IMR-90 (cell line): ENCODE results near the gene GGT5. TPM values are rescaled to one million over a fixed set of nuclear protein-coding genes. Genes with fewer than 3 reads are reported as not detected.
A peak's percentile ranks its signal among the peaks of the same experiment; 100 is the strongest.

ENCODE experiments used
- ATAC-seq: fragments of 200-7000 bp; cut with Tn5 transposase; 2 replicates; pipeline ENCODE4 v1.9.1; 2020; ENCODE audit warnings: low read depth, mild to moderate bottlenecking, moderate library complexity
- BruUV-seq: library from RNA; stranded (reverse); fragments of 400-500 nt; replicated peaks from 2 replicates; lab custom pipeline; 2021; lab: Mats Ljungman, UMichigan
- CTCF ChIA-PET: fragments of 300-600 bp; formaldehyde crosslinking; extraction: SDS; loops from one replicate; lab custom pipeline; 2021; ENCODE audit warnings: antibody characterized with exemption; lab: Yijun Ruan, JAX
- POLR2A ChIA-PET: fragments of 300-600 bp; sonication (Branson Sonifier 250); formaldehyde crosslinking; loops from one replicate; lab custom pipeline; 2022; ENCODE audit warnings: antibody characterized with exemption; ENCODE audit not compliant: unreplicated experiment; lab: Charles Lee
- DNase-seq: peaks from one replicate; pipeline ENCODE4 v3.0.0; 2013
- H2AFZ ChIP-seq: replicated peaks from 2 replicates; pipeline ENCODE3; 2013; ENCODE audit warnings: low read length, mild to moderate bottlenecking; ENCODE audit not compliant: poor library complexity
- H2AK5ac ChIP-seq: 2 replicates; pipeline ENCODE4 v1.6.1; 2013; ENCODE audit warnings: low read depth, low read length, inconsistent platforms
- H2AK9ac ChIP-seq: replicated peaks from 2 replicates; pipeline ENCODE3; 2013; ENCODE audit warnings: mild to moderate bottlenecking, low read depth, low read length, moderate library complexity; ENCODE audit not compliant: poor library complexity
- H2BK120ac ChIP-seq: 2 replicates; pipeline ENCODE4 v1.6.1; 2013; ENCODE audit warnings: low read depth, low read length, inconsistent platforms
- H2BK15ac ChIP-seq: 3 replicates; pipeline ENCODE4 v1.6.1; 2013; ENCODE audit warnings: low read depth, low read length, inconsistent platforms
- H2BK20ac ChIP-seq: 2 replicates; pipeline ENCODE4 v1.6.1; 2013; ENCODE audit warnings: low read depth, mild to moderate bottlenecking, inconsistent platforms, low read length, moderate library complexity
- H2BK5ac ChIP-seq: 2 replicates; pipeline ENCODE4 v1.6.1; 2013; ENCODE audit warnings: mild to moderate bottlenecking, low read depth, low read length, inconsistent platforms; ENCODE audit not compliant: poor library complexity, severe bottlenecking
- H3K14ac ChIP-seq: replicated peaks from 2 replicates; pipeline ENCODE4 v1.6.1; 2013; ENCODE audit warnings: low read depth, low read length, inconsistent platforms
- H3K18ac ChIP-seq: 2 replicates; pipeline ENCODE4 v1.6.1; 2013; ENCODE audit warnings: low read depth, low read length, control low read depth
- H3K23ac ChIP-seq: 2 replicates; pipeline ENCODE4 v1.6.1; 2013; ENCODE audit warnings: low read depth, low read length, inconsistent platforms
- H3K27ac ChIP-seq: 2 replicates; pipeline ENCODE4 v1.5.1; 2013; ENCODE audit warnings: mild to moderate bottlenecking, control low read depth, low read length; ENCODE audit not compliant: insufficient read depth
- H3K27me3 ChIP-seq: 2 replicates; pipeline ENCODE4 v1.6.1; 2013; ENCODE audit warnings: low read length; ENCODE audit not compliant: control insufficient read depth, insufficient read depth
- H3K36me3 ChIP-seq: 2 replicates; pipeline ENCODE4 v1.6.1; 2013; ENCODE audit warnings: low read length, mixed read lengths; ENCODE audit not compliant: control insufficient read depth, insufficient read depth
- H3K4ac ChIP-seq: 2 replicates; pipeline ENCODE4 v1.6.1; 2013; ENCODE audit warnings: low read depth, low read length, inconsistent platforms
- H3K4me1 ChIP-seq: 2 replicates; pipeline ENCODE4 v1.6.1; 2013; ENCODE audit warnings: low read length, mixed read lengths; ENCODE audit not compliant: control insufficient read depth, insufficient read depth
- H3K4me2 ChIP-seq: 2 replicates; pipeline ENCODE4 v1.6.1; 2013; ENCODE audit warnings: low read depth, mild to moderate bottlenecking, control low read depth, low read length, moderate library complexity
- H3K4me3 ChIP-seq: 2 replicates; pipeline ENCODE4 v1.5.1; 2013; ENCODE audit warnings: low read depth, mild to moderate bottlenecking, control low read depth, low read length, moderate library complexity; ENCODE audit not compliant: insufficient read depth
- H3K56ac ChIP-seq: 2 replicates; pipeline ENCODE4 v1.6.1; 2013; ENCODE audit warnings: low read length, inconsistent platforms; ENCODE audit not compliant: insufficient read depth; ENCODE audit errors: extremely low read depth
- H3K79me1 ChIP-seq, 2 experiments: 2 replicates each; pipeline ENCODE4 v1.6.1; 2013; ENCODE audit warnings: low read length in 2 of 2, inconsistent platforms in 1 of 2, low read depth in 1 of 2
- H3K9ac ChIP-seq: 2 replicates; pipeline ENCODE4 v1.6.1; 2013; ENCODE audit warnings: low read depth, low read length, control low read depth
- H3K9me1 ChIP-seq: 2 replicates; pipeline ENCODE4 v1.6.1; 2013; ENCODE audit warnings: low read length, inconsistent platforms; ENCODE audit not compliant: insufficient read depth
- H3K9me3 ChIP-seq: 2 replicates; pipeline ENCODE4 v1.6.1; 2013; ENCODE audit warnings: low read length; ENCODE audit not compliant: control insufficient read depth, insufficient read depth
- H4K20me1 ChIP-seq: 2 replicates; pipeline ENCODE4 v1.6.1; 2013; ENCODE audit warnings: low read length, inconsistent platforms; ENCODE audit not compliant: insufficient read depth
- H4K5ac ChIP-seq: 2 replicates; pipeline ENCODE4 v1.6.1; 2013; ENCODE audit warnings: mild to moderate bottlenecking, low read depth, low read length, control low read depth
- H4K8ac ChIP-seq, 2 experiments: 2 replicates each; pipeline ENCODE4 v1.6.1; 2013; ENCODE audit warnings: low read depth in 2 of 2, low read length in 2 of 2, control low read depth in 1 of 2, inconsistent platforms in 1 of 2
- H4K91ac ChIP-seq: 2 replicates; pipeline ENCODE4 v1.6.1; 2013; ENCODE audit warnings: low read depth, low read length, inconsistent platforms; ENCODE audit not compliant: insufficient read depth
- CHD1 ChIP-seq: IDR thresholded peaks from 2 replicates; pipeline ENCODE4 v1.6.1; 2012; ENCODE audit warnings: low read depth, low read length, improper control_type of control experiment
- POLR2A ChIP-seq: IDR thresholded peaks from 2 replicates; pipeline ENCODE4 v1.6.1; 2012; ENCODE audit warnings: mild to moderate bottlenecking, low read depth, low read length
- WGBS, 2 experiments: methylation state at CpG; one replicate each; pipeline versions ENCODE4 v1.1.5 to v1.1.7; 2013; ENCODE audit warnings: missing lambda C conversion rate in 2 of 2; ENCODE audit not compliant: insufficient read length in 1 of 2; ENCODE audit errors: extremely low coverage in 2 of 2; 5-methylcytosine and 5-hydroxymethylcytosine counted together
- dilution Hi-C: fragments of 300-500 bp; cut with HindIII; formaldehyde crosslinking; loops from one replicate; pipeline ENCODE4 v1.14.3; 2018; ENCODE audit warnings: low sequenced_read_pairs; ENCODE audit not compliant: unreplicated experiment
- in situ Hi-C: fragments of 300-500 bp; cut with MboI; formaldehyde crosslinking; loops from 3 replicates; pipeline ENCODE4 v1.14.3; 2019; ENCODE audit warnings: low sequenced_read_pairs, inconsistent platforms, mixed read lengths
- intact Hi-C: fragments of 100-400 bp; cut with micrococcal nuclease; formaldehyde crosslinking; loops from 2 replicates; pipeline ENCODE4 v1.10.0; 2022
- polyA plus RNA-seq, 3 experiments: library from polyadenylated mRNA; depleted of rRNA; stranded (reverse); fragments of >200 nt; gene quantifications; 2 replicates each; pipeline ENCODE4 v1.2.3, GENCODE V29; 2012; ENCODE audit warnings: low replicate concordance in 1 of 3
- total RNA-seq: library from RNA; depleted of rRNA; stranded (reverse); fragments of >200 nt; gene quantifications from 2 replicates; pipeline ENCODE4 v1.2.3, GENCODE V29; 2012
- TF ChIP-seq, protein P1 (sequence below): fragments of 150-350 bp; IDR thresholded peaks from 2 replicates; pipeline ENCODE4 v1.6.1; 2016; ENCODE audit warnings: low read depth, mild to moderate bottlenecking, low read length, moderate library complexity, borderline replicate concordance

GGT5 gene
- total and polyA plus RNA-seq, 2 of the 4 experiments (the other 2 are of a cell fraction), result 0.18 to 5.8 TPM

DNA sequence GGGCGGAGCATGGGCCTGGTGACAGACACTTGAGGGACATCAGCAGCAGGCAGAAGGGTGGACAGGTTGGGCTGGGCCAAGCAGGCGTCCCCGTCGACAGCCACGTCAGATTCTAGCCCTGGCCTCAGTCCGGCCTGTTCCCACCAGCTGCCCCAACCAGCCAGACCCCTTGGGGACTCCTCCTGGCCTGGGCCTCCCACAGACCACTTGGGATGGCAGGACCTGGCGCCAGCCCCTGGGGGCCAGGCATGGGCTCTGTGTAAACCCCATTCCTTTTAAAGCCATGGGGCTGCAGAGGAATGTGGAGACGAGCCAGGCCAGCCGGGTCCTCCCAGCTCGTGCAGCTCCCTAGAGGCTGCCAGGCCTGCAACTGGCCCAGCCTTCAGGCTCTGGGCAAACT lies 68.3 kb downstream of the GGT5 start:
- Histone ChIP-seq H4K5ac (no peak overlapping the region), H2BK15ac (no peak overlapping the region), H3K27ac (no peak overlapping the region), H2AK5ac (no peak overlapping the region), H2AK9ac (peak overlapping the region; percentile 52), H2BK20ac (no peak overlapping the region), H4K20me1 (peaks cover 19% of the 10 kb centered on the region; the same call in 1 of the 2 replicates), H2BK5ac (no peak overlapping the region), H3K18ac (no peak overlapping the region), H2AFZ (no peak overlapping the region), H3K4me1 (no peaks in the 10 kb centered on the region), H3K4ac (no peak overlapping the region), H3K9me3 (no peaks in the 10 kb centered on the region), H3K23ac (no peak overlapping the region), H3K4me2 (no peak overlapping the region), H3K9me1 (no peaks in the 10 kb centered on the region), H3K4me3 (no peak overlapping the region), H3K56ac (no peak overlapping the region), H3K79me1 (peaks cover 0 to 8% of the 10 kb centered on the region in 2 experiments; a peak in 2 of 4 replicates), H3K14ac (no peak overlapping the region), H4K91ac (no peak overlapping the region), H3K36me3 (peaks cover 37% of the 10 kb centered on the region), H3K9ac (no peak overlapping the region), H4K8ac (no peak overlapping the region), H3K27me3 (no peaks in the 10 kb centered on the region), H2BK120ac (no peak overlapping the region)
- 70% methylated on average over 4 of the region's 10 CpGs; no CpG with 5 or more reads in 1 of the 2 experiments for WGBS, 2 experiments
- intact Hi-C loops, result loop anchor here (10.0 kb wide), 1 partner anchor 192 kb away; the partner anchor contains the start of gene GSTT2
- ATAC-seq (peak; percentile 5; the same call in 1 of the 2 replicates), DNase-seq (no peak)
- TF ChIP-seq CHD1 (no peak), POLR2A (no peak)
- TF ChIP-seq, protein P1, sequence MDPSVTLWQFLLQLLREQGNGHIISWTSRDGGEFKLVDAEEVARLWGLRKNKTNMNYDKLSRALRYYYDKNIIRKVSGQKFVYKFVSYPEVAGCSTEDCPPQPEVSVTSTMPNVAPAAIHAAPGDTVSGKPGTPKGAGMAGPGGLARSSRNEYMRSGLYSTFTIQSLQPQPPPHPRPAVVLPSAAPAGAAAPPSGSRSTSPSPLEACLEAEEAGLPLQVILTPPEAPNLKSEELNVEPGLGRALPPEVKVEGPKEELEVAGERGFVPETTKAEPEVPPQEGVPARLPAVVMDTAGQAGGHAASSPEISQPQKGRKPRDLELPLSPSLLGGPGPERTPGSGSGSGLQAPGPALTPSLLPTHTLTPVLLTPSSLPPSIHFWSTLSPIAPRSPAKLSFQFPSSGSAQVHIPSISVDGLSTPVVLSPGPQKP, result no peak
- CTCF ChIA-PET, result no interaction called here
- no TSS peak for BruUV-seq
- POLR2A ChIA-PET, result no interaction called here
- dilution Hi-C loops, result no loop called here
- in situ Hi-C loops, result no loop called here
